Activated T-helper 1 cell treated with Interleukin-2 at 50 U/mL for 16 hours (primary cell): ENCODE data around the gene IDUA.

Source experiments
- DNase-seq: peaks from one replicate; pipeline ENCODE4 v3.0.0-alpha.2; 2020; ENCODE audit warnings: low read depth

The IDUA gene

DNA sequence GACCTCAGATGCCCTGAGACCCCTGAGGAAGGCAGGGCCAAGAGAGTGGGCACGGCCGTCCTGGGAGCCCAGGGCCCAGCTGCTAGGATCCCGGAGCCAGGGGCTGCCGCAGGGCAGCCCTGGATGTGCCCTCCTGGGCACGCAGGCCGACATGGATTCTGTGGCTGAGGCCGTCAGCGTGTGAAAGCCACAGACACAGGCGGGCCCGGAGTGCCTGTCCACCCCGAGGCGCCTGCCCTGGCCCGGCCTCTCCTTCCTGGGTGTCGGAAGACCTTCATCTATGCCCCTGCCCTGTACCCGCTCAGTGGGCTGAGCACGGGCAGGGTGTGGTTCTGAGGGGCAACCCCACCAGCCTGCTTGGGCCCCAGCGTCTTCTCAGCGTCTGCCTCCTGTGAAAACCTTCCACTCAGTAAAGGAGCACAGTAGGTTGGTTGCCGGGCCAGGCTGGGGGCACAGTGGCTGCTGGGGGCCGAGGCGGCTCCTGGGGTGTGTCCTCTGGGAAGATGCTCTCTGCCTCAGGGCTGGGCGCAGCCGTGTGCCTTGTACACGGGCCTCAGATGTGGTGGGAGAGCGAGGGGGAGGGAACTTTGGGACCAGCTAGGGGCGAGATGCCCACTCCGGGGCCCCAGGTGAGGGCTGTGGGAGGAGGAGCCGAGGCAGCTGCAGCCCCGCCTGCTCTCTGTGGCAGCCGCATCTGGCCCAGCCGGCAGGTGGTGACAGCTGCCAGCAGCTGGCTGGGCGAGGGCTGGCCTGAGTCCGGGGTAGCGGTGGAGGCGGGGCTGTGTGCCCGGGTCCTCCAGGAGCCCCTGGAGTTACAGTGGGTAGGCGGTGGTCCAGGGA lies 45.3 kb downstream of the IDUA start:
- DNase-seq: no peak

DNA sequence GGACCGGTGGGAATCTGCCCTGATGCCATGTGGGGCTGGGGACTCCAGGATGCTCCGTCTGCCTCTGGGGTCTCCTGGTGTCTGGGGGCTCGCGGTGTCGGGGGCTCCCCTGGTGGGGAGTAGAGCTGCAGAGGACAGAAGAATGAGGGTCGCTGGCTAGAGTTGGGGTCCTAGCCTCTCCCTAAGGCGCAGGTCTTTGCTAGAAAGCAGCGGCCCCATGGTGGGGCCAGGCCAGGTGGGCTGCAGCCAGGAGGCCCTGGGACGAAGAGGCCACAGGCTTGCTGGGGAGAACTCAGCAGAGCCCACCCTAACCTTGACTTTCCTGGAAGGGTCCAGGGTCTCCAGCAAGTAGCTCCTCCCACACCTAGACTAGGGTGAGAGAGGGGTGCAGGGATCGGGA lies 46.0 kb downstream of the IDUA start:
- DNase-seq: no peak

DNA sequence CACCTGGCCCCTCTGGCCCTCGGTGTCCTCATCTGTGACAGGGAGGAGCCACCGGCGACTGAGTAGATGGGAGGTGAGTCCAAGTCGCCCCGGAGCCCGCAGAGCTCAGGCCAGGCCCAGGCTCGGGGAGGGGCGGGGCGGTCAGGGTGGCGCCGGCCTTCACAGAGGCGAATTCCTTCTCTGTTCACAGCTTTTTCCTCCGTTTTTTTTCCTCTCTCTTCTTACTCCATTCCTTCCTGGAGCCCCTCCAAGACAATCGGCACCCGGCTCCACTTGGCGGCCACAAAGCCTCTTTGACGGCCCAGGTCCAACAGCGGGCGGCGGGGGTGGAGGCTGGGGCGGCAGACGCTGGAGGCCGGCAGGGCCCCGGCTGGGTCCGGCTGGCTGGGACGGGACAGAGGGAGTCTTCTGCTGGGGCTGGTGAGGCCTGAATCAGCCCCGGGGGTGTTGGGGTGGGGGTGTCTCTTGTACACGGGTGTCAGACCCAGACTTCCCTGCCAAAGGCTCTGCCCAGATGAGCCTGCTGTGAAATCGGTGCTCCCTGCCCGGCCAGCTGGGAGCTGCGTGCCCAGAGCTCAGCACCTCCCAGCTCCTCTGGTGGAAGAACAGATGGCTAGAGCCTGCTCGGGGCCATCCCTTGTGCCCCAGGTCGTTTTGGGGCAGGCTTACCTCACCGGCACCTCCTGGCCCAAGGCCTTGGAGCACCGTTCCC lies 47.2 kb downstream of the IDUA start:
- no peak for DNase-seq

DNA sequence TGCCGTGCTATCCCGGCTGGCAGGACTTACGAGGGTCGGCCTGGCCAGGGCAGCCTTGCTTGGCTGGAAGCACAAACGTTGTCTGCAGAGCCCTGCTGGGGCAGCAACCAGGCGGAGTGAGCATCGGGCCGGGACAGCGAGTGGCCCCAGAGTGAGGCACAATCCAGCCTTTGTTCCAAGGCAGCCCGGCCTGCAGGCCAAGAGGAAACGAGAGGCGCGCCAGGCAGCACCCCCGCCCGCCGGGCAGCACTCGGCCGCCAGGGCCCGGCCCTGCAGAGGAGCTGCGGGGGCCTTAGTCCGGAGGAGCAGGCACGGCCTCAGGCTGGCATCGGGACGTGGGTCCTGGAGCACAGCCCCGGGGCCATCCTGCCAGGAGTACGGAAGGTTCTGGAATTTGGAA lies 48.7 kb downstream of the IDUA start:
- no peak for DNase-seq

DNA sequence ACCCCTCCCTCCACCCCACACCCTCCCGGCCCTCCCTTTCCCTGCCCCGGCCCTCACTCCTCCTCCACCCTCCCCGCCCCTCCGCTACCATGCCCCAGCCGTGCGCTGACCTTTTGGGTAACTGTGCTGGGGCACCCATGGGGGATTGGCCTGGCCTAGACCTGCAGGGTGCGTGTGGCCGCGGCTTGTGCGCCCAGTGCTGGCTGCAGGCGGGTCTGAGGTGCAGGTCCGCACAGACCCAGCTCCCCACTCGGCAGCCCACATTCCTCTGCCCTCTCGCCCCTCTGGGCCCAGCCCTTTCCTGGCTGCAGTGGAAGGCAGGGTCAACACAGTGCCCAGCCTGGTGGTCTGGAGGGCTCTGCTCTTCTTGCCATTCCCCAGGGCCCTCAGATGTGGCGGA lies 49.3 kb downstream of the IDUA start:
- no peak for DNase-seq

DNA sequence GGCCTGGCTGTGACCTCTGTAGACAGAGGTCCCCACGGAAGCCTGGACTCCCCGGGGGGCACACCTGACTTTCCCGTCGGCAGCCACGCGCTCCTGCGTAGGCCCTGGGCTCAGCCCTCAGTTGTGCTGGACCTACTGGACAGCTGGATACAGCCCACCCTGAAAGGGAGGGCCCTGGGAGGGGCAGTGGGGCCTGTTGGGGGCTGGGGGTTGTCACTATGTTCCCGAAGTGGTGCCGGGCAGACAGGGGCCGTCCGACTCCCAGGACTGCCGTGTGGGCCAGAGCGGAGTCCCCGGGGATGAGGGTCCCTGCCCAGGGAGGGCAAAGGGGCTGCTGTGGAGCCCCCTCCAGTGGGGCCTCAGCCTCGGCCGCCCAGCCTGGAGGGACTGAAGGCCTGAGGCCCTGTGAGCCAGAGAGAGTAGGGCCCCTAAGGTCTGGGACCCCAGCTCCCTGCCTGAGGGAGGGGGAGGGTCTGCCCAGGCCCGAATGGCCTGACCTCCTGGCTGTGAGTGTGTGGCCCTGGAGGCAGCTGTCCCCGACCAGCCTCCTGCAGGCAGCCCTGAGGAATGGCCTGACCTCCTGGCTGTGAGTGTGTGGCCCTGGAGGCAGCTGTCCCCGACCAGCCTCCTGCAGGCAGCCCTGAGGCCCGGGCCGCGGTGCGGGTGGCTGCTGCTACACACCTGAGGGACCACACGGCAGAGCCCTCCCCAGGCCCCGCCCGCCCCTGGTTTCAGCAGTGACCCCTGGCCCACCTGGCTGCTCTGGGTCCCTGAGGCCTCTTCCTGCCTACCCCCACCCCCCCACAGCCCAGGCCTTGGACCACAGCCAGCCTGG lies 50.3 kb downstream of the IDUA start:
- DNase-seq: no peak

DNA sequence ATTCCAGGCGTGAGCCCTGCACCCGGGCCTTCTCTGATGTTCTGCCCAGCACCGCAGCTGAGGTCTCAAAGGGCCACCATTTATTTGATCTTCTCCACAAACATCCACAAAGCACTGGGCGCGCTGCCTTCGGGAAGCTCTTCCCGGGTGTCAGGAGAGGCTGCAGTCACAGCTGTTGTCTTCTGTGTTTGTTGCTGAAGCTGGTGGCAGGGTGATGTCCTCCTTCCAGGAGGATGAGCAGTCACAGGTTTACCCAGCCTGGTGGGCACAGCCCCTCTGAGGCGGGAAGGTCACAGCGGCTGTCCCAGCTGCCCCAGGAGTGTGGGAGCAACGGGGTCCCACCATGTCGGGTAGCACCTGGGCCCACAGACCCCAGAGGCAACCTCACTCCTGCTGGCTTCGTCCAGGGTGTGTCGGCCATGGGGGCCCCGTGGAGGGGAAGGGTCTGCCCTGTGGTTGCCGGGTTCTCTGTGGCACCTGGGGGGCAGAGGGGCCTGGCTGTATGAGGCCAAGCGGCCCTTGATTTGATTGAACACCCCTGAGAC lies 52.2 kb downstream of the IDUA start:
- DNase-seq: no peak

DNA sequence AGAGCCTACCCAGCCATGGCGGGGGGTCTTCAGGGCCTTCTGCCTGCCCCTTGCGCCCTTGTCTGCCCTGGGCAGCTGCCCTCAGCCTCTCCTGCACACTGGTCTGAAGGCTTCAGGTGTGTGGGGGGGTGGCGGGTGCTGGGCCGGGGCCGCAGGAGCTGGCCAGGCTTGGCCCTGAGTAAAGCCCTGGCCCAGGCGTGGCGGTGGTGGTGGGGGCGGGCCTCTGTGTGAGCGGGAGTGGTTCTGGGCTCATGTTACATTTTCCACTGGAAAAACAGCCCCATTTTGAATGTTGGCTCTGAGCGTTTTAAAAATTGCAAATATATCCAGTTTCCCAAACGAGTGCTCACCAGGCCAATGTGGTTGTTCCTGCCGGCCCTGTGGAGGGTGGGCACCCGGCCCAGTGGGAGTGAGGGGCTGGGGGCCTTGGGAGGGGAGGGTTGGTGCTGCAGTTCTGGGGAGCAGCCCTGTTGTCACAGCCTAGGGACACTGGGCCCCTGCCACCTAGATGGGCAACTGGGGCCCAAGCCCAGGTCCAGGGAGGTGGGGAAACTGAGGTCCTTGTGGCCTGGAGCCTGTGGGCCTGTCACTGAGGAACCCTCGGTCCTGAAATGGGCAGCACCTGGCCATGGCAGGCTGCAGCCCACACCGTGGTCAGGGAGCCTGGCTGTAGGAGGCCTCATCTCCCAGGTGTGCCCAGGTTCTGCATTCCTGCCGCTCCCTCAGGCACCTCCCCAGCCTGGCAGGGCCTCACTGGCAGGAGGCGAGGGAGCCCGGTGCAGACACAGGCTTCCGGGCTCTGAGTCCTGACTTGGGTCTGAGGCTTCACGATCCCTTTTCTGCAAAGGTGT lies 52.9 kb downstream of the IDUA start:
- no peak for DNase-seq

DNA sequence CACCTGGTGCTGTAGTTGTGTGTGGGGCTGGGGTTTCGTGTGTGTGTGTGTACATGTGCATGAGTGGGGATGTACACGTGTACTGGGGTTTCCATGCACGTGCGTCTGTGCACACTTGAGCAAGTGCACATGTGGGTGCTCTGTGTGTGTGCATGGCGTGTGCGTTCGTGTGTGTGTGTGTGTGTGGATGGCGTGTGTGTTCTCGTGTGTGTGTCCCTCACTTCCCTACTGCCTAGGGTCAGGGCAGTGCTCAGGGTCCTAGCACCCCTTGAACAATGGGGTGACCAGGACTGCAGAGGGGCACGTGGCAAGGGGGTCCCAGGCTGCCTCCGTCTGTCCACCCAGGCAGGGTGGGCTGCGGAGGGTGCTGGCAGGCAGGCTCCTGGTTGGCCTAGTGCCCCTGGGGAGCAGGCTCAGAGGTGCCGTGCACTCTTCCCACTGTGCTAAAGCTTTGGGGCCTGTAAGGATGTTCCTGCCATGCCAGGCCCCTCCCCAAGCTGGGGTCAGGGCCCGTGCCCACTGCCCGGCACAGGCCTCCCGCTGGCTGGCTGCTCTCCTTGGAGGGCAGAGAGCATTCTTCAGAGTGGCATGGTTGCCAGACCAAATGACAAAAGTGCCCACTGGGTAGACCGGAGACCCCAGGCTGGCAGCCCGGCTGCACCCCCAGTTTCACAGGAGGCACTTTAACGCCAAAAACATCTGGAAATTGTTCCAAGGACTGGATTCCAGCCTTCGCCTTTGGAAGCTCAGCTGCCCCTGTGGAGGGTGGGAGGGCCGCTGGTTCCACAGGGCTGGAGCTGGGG lies 53.7 kb downstream of the IDUA start:
- no peak for DNase-seq

DNA sequence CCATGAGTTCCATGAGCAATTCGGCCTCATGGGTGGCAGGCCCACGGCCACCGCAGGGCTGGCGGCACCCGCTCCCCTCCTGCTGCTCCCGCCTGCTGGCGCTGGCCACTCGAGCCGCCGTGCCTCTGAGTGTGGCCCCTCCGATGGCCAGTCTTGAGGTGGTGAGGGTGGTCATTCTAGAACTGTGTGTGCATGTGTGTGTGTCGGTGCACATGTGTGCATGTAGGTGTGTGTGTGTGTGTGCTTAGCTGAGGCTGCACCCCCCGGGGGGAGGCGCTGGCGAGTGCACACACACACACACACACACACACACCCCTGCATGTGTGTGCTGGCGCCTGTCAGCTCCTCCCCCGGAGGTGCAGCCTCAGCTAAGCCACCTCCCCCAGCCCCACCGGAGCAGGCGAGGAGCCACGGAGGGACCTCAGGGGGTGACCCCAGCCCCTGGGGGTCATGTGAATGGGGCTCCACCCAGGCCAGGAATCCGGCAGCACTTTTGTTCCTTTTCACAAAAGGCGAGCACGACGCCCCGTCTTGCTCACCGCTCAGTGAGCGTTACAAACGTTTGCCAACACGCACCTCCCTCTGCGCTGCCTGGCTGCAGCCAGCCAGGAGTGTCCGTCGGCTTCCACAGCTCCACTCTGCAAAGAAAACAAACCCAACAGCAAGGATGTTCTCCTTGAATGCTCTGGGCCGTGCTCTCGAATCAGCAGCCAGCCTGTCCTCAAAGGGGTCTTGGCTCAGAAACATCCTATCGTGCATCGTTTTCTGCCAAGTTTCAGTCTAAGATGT lies 54.5 kb downstream of the IDUA start:
- no peak for DNase-seq

DNA sequence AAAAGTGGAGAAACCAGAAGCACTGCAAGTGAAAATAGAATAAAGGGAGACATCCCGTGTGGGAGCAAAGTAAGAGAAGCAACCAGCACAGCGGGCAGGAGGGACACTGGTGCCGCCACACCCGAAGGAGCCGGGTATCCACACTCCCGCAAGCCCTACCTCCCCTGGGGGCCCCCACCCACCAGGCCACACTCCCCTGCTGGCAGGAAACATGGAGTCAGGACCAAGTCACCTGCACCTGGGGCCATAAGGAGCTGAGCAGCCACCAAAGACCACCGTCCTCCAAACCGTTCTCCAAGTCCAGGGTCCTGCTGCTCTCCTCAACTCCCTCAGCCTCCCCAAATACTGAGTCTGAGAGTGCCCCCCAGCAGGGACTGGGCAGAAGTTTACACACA lies 55.1 kb downstream of the IDUA start:
- DNase-seq: no peak

DNA sequence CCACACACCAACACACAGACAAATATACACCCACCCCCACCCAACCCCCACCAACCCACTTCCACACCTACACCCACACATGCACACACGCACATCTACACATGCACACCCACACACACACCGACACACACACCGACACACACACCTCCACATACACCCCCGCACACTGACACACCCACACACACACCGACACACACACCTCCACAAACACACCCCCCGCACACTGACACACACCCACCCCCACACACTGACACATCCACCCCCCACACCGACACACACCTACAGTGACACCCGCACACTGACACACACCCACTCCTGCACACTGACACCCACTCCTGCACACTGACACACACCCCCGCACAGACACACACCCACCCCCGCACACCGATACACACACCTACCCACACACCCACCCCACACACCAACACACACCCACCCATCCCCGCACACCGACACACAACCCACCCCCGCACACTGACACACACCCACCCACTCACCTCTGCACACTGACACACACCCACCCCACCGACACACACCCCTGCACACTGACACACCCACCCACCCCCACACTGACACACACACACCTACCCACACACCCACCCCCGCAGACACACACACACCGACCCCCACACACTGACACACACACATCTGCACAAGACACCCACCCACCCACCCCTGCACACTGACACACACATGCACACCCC lies 55.7 kb downstream of the IDUA start:
- no peak for DNase-seq

DNA sequence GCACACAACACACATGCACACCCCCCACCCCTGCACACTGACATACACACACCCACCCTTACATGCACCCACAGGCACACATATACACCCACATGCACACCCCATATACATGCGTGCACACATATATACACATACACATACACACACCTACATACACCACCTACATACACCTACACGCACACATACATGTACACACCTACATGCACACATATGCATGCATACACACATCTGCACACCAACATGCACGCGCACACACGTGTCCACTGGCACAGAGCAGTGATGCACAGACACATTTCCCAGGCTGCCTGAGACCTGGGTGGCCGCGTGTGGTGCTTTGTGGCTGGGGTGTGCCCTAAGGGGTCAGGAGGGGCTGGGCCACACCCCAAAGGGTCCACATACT lies 56.3 kb downstream of the IDUA start:
- DNase-seq: no peak

DNA sequence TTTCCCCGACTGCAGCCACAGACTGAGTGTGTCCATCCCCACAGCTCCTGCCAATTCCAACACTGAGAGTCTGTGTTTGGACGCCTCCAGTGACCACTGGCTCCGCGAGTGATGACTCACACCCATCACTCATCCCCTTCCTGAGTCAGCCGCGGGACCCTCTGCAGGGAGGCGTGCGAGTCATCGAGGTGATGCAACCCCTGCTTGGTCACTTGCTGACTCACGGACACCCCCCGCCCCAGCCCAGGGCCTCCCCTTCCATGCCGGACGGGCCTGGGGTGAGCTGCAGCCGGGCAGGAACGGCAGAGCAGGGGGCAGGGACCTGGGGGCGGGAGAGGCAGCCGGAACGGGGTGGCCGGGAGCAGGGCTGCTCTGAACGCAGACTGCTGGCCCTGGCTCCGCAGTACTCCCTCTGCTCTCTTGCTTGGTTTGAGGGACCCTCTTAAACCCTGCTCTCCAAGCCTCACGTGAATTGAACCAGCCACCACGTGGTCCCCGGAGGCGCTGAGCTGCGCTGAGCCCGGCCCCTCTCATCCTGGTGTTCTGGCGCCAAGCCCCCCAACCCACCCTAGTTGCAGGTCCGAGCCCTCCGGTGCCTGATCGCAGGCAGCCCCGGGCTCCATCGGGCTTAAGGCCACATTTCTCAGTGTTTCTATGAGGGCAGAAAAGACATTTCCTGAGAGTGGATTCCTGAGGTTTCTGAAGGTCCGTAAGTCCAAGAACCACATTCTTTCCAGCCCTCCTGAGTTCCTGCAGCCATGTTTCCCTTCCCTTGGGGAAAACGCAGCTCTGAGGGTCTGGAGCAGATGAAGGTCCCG lies 57.0 kb downstream of the IDUA start:
- DNase-seq: no peak

DNA sequence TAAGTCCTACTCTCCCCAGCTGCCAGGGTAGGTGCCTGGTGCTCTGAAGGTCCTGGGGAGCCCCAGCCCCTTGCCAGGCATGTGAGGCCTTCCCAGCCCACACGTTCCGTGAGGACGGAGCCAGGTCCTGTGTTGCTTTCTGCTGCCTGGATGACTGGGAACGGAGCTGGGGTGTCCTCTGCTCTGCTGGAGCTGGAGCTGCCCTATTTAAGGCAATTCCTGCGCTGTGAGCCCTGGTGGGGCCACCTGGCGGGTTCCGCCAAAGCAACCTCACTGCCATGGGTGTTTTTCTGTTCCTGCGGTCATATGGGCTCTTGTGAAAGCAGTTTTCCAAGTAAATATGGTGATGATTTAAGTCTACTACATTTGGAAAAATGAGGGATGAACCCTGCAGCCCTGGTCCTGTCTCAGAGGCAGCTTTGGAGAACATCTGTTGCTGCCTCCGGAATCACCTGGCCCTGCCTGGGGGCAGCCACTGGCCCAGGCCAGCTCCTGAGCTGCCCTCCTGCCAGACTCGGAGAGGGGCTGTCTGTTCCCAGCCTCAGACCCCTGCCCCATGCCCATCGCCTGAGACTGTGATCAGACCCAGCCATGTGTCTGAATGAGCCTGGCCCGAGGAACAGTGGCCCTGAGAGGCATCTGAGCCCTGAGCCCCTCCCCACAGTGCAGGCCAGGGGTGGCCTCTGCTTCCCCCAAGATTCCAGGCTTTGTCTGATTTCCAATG lies 57.8 kb downstream of the IDUA start:
- no peak for DNase-seq

DNA sequence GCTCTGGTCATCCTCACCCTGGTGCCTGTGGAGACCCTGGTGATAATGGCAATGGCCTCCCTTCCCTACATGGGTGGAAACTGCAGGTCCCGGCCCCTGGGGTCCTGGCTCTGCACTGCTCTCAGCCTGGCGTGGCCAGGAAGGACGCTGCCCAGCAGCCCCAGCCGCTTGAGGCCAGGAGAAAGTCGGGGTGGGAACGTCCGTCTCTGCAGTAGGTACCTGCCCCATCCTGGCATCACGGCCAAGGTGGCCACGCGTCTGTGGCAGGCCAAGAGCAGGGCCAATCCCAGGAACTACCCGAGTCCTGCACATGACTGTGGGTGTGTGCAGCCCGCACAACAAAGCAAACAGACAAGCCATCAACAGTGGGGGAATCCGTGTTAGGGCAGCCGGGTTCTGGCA lies 58.4 kb downstream of the IDUA start:
- DNase-seq: no peak

DNA sequence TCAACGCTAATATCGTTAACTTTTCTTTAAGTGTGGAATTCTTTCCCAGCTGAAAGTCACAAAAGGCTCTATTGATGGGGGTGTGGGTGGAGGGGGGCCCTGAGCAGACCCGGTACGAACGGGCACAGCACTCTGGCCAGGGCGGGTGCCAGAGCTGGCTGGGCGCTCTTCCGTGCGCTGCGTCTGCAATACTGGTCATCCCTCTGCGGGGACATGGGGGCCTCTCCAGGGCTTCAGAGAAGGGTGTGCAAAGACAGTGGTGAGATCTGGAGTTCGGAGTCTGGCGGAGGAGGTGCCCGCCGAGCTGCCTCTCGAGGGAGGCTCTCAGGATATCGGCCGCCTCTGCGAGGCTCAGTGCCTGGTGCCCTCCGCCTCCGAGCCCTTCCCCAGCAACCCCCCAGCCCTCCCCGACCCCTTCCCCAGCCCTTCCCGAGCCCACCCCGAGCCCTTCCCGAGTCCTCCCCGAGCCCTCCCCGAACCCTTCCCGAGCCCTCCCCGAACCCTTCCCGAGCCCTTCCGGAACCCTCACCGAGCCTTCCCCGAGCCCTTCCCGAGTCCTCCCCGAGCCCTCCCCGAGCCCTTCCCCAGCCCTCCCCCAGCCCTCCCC lies 58.9 kb downstream of the IDUA start:
- no peak for DNase-seq
